GM23338 (cell line): Measurements from ENCODE around the gene OGN. TPM values are rescaled to one million over a fixed set of nuclear protein-coding genes. Genes with fewer than 3 reads are reported as not detected.

Source experiments
- ATAC-seq: fragments of 200-7000 bp; cut with Tn5 transposase; 3 replicates; pipeline ENCODE4 v1.9.1; 2020
- DNase-seq: peaks from one replicate; pipeline ENCODE4 v3.0.0-alpha.2; 2015; ENCODE audit warnings: low spot score
- H2AFZ ChIP-seq: fragments of 200-600 bp; sonication (generic); 2 replicates; pipeline ENCODE4 v1.8.0; 2016; ENCODE audit warnings: antibody characterized with exemption, mild to moderate bottlenecking, moderate library complexity
- H3F3A ChIP-seq: fragments of 200-600 bp; sonication (generic); replicated peaks from 2 replicates; pipeline ENCODE4 v1.8.0; 2017; ENCODE audit warnings: antibody characterized with exemption, mixed run types, low read depth
- H3K27ac ChIP-seq: fragments of 200-600 bp; sonication (generic); 2 replicates; pipeline ENCODE4 v1.6.1; 2016; ENCODE audit warnings: low read depth
- H3K27me3 ChIP-seq: fragments of 200-600 bp; sonication (generic); 2 replicates; pipeline ENCODE4 v1.8.0; 2016; ENCODE audit warnings: mild to moderate bottlenecking, mixed run types, moderate library complexity; ENCODE audit not compliant: insufficient read depth
- H3K36me3 ChIP-seq: fragments of 200-600 bp; sonication (generic); 2 replicates; pipeline ENCODE4 v1.8.0; 2016; ENCODE audit warnings: mild to moderate bottlenecking; ENCODE audit not compliant: insufficient read depth
- H3K4me1 ChIP-seq: fragments of 200-600 bp; sonication (generic); 2 replicates; pipeline ENCODE4 v1.8.0; 2016; ENCODE audit warnings: mild to moderate bottlenecking, moderate library complexity; ENCODE audit not compliant: insufficient read depth
- H3K4me2 ChIP-seq: fragments of 200-600 bp; sonication (generic); 2 replicates; pipeline ENCODE4 v1.7.1; 2017; ENCODE audit warnings: mixed run types
- H3K4me3 ChIP-seq: fragments of 200-600 bp; sonication (generic); 2 replicates; pipeline ENCODE4 v1.6.1; 2016; ENCODE audit warnings: mixed run types
- H3K79me2 ChIP-seq: fragments of 200-600 bp; sonication (generic); replicated peaks from 2 replicates; pipeline ENCODE4 v1.8.0; 2017; ENCODE audit warnings: mild to moderate bottlenecking; ENCODE audit not compliant: insufficient read depth
- H3K9me2 ChIP-seq: fragments of 200-600 bp; sonication (generic); 2 replicates; pipeline ENCODE4 v1.8.0; 2017; ENCODE audit not compliant: insufficient read depth
- H4K20me1 ChIP-seq: fragments of 200-600 bp; sonication (generic); replicated peaks from 2 replicates; pipeline ENCODE4 v1.8.0; 2017; ENCODE audit warnings: mild to moderate bottlenecking; ENCODE audit not compliant: insufficient read depth
- H3K27ac Mint-ChIP-seq: 2 replicates; pipeline ENCODE4 v1.8.0; 2020; ENCODE audit warnings: inconsistent platforms, mild to moderate bottlenecking, moderate library complexity, mixed read lengths
- H3K27me3 Mint-ChIP-seq: 3 replicates; pipeline ENCODE4 v1.8.0; 2022; ENCODE audit warnings: low read depth, mild to moderate bottlenecking, moderate library complexity, mixed read lengths, inconsistent platforms; ENCODE audit not compliant: insufficient read depth, poor library complexity
- H3K36me3 Mint-ChIP-seq: 3 replicates; pipeline ENCODE4 v1.8.0; 2021; ENCODE audit warnings: low read depth, mild to moderate bottlenecking, inconsistent platforms, moderate library complexity, mixed read lengths
- H3K4me1 Mint-ChIP-seq: 3 replicates; pipeline ENCODE4 v1.8.0; 2020; ENCODE audit warnings: mild to moderate bottlenecking, inconsistent platforms, mixed read lengths
- H3K4me3 Mint-ChIP-seq: 3 replicates; pipeline ENCODE4 v1.8.0; 2021; ENCODE audit warnings: moderate library complexity, mild to moderate bottlenecking, inconsistent platforms, mixed read lengths
- H3K9me3 Mint-ChIP-seq: 3 replicates; pipeline ENCODE4 v1.8.0; 2020; ENCODE audit warnings: moderate library complexity, mild to moderate bottlenecking, inconsistent platforms, mixed read lengths
- JUNB ChIP-seq: IDR thresholded peaks from one replicate; pipeline ENCODE4 v1.6.1; 2016; ENCODE audit warnings: antibody characterized with exemption; ENCODE audit not compliant: unreplicated experiment
- POLR2AphosphoS5 ChIP-seq: IDR thresholded peaks from 2 replicates; pipeline ENCODE4 v1.6.1; 2016; ENCODE audit warnings: antibody characterized with exemption, low read depth
- ZNF114 ChIP-seq: fragments of 250-450 bp; sonication (Bioruptor Pico); IDR thresholded peaks from 2 replicates; pipeline ENCODE4 v1.5.0; 2020; ENCODE audit warnings: mild to moderate bottlenecking, moderate library complexity
- polyA plus RNA-seq: library from polyadenylated mRNA; unstranded; fragments of >200 nt; fragmentation: Nextera tagmentation; extraction: Ambion mirVana; gene quantifications from 2 replicates; pipeline ENCODE4 v1.2.1, GENCODE V29; 2016
- total RNA-seq: library from RNA; depleted of rRNA; stranded (reverse); fragments of >200 nt; shearing (Covaris generic); gene quantifications from 2 replicates; pipeline ENCODE4 v1.2.3, GENCODE V29; 2014
- TF ChIP-seq, protein P1 (sequence below): fragments of 250-450 bp; sonication (Bioruptor Pico); IDR thresholded peaks from 2 replicates; pipeline ENCODE4 v1.5.0; 2020; ENCODE audit warnings: mild to moderate bottlenecking, moderate library complexity
- TF ChIP-seq, protein P2 (sequence below), 2 experiments: fragments of 200-600 bp in 1 of 2; sonication (generic) in 1 of 2; conservative IDR thresholded peaks; 2 replicates each; pipeline versions ENCODE4 v1.5.1 to v1.6.1; 2016 to 2017; ENCODE audit warnings: antibody characterized with exemption in 2 of 2, low read depth in 2 of 2, mild to moderate bottlenecking in 2 of 2, moderate library complexity in 1 of 2
- TF ChIP-seq, protein P3 (sequence below): IDR thresholded peaks from 2 replicates; pipeline ENCODE4 v1.6.1; 2016; ENCODE audit warnings: antibody characterized with exemption
- TF ChIP-seq, protein P4 (sequence below): IDR thresholded peaks from one replicate; pipeline ENCODE4 v1.6.1; 2018; ENCODE audit warnings: antibody characterized with exemption; ENCODE audit not compliant: unreplicated experiment

The OGN gene
- total and polyA plus RNA-seq, 2 experiments from 2014 or later, result 2.5 TPM; not detected in 1

DNA sequence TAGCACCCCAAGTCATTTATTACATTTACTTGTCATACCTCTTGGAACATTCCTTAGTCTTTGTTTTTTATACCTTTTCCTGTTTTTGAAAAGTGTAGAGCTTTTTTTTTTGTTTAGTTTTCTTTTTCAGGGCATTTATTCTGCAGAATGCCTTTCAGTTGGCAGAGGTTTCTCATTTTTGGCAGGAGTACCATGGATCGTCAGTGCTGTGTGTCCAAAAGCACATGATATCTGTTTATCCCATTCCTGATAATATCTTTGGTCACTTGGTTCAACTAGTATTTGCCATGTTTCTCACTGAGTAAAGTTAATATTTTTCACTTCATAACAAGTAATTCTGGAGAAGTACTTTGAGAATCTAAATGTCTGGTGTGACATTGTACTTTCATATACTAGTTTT is 10.7 kb downstream of the OGN start (continued):
- TF ChIP-seq, protein P1, sequence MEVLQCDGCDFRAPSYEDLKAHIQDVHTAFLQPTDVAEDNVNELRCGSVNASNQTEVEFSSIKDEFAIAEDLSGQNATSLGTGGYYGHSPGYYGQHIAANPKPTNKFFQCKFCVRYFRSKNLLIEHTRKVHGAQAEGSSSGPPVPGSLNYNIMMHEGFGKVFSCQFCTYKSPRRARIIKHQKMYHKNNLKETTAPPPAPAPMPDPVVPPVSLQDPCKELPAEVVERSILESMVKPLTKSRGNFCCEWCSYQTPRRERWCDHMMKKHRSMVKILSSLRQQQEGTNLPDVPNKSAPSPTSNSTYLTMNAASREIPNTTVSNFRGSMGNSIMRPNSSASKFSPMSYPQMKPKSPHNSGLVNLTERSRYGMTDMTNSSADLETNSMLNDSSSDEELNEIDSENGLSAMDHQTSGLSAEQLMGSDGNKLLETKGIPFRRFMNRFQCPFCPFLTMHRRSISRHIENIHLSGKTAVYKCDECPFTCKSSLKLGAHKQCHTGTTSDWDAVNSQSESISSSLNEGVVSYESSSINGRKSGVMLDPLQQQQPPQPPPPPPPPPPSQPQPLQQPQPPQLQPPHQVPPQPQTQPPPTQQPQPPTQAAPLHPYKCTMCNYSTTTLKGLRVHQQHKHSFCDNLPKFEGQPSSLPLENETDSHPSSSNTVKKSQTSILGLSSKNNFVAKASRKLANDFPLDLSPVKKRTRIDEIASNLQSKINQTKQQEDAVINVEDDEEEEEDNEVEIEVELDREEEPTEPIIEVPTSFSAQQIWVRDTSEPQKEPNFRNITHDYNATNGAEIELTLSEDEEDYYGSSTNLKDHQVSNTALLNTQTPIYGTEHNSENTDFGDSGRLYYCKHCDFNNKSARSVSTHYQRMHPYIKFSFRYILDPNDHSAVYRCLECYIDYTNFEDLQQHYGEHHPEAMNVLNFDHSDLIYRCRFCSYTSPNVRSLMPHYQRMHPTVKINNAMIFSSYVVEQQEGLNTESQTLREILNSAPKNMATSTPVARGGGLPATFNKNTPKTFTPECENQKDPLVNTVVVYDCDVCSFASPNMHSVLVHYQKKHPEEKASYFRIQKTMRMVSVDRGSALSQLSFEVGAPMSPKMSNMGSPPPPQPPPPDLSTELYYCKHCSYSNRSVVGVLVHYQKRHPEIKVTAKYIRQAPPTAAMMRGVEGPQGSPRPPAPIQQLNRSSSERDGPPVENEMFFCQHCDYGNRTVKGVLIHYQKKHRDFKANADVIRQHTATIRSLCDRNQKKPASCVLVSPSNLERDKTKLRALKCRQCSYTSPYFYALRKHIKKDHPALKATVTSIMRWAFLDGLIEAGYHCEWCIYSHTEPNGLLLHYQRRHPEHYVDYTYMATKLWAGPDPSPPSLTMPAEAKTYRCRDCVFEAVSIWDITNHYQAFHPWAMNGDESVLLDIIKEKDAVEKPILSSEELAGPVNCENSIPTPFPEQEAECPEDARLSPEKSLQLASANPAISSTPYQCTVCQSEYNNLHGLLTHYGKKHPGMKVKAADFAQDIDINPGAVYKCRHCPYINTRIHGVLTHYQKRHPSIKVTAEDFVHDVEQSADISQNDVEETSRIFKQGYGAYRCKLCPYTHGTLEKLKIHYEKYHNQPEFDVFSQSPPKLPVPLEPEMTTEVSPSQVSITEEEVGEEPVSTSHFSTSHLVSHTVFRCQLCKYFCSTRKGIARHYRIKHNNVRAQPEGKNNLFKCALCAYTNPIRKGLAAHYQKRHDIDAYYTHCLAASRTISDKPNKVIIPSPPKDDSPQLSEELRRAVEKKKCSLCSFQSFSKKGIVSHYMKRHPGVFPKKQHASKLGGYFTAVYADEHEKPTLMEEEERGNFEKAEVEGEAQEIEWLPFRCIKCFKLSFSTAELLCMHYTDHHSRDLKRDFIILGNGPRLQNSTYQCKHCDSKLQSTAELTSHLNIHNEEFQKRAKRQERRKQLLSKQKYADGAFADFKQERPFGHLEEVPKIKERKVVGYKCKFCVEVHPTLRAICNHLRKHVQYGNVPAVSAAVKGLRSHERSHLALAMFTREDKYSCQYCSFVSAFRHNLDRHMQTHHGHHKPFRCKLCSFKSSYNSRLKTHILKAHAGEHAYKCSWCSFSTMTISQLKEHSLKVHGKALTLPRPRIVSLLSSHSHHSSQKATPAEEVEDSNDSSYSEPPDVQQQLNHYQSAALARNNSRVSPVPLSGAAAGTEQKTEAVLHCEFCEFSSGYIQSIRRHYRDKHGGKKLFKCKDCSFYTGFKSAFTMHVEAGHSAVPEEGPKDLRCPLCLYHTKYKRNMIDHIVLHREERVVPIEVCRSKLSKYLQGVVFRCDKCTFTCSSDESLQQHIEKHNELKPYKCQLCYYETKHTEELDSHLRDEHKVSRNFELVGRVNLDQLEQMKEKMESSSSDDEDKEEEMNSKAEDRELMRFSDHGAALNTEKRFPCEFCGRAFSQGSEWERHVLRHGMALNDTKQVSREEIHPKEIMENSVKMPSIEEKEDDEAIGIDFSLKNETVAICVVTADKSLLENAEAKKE (CRISPR knock-in tag), result no peak
- no peak for TF ChIP-seq JUNB
- TF ChIP-seq, protein P2, sequence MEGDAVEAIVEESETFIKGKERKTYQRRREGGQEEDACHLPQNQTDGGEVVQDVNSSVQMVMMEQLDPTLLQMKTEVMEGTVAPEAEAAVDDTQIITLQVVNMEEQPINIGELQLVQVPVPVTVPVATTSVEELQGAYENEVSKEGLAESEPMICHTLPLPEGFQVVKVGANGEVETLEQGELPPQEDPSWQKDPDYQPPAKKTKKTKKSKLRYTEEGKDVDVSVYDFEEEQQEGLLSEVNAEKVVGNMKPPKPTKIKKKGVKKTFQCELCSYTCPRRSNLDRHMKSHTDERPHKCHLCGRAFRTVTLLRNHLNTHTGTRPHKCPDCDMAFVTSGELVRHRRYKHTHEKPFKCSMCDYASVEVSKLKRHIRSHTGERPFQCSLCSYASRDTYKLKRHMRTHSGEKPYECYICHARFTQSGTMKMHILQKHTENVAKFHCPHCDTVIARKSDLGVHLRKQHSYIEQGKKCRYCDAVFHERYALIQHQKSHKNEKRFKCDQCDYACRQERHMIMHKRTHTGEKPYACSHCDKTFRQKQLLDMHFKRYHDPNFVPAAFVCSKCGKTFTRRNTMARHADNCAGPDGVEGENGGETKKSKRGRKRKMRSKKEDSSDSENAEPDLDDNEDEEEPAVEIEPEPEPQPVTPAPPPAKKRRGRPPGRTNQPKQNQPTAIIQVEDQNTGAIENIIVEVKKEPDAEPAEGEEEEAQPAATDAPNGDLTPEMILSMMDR (conservative IDR thresholded peaks at IDR 0.05; ENCODE audit: low read depth in 2 of 2), result no peak

GRCh38 chr9:92392690-92393089 is 11.7 kb downstream of the OGN start:
- no peaks in the 10 kb centered on the region for H3F3A ChIP-seq
- no peaks in the 10 kb centered on the region for H4K20me1 ChIP-seq
- H3K36me3 ChIP-seq, result no peaks in the 10 kb centered on the region
- H2AFZ ChIP-seq, result no peak overlapping the region
- H3K36me3 Mint-ChIP-seq, result no peaks in the 10 kb centered on the region; the same call in 2 of the 3 replicates
- H3K4me1 ChIP-seq, result no peaks in the 10 kb centered on the region
- DNase-seq (no peak), ATAC-seq (no peak)
- H3K9me2 ChIP-seq, result no peaks in the 10 kb centered on the region
- H3K27me3 ChIP-seq, result no peaks in the 10 kb centered on the region
- H3K4me3 Mint-ChIP-seq, result no peak overlapping the region
- no peak overlapping the region for H3K4me2 ChIP-seq
- H3K27ac Mint-ChIP-seq, result no peak overlapping the region
- H3K27me3 Mint-ChIP-seq, result no peaks in the 10 kb centered on the region
- H3K9me3 Mint-ChIP-seq, result no peaks in the 10 kb centered on the region
- no peaks in the 10 kb centered on the region for H3K79me2 ChIP-seq
- H3K4me3 ChIP-seq, result no peak overlapping the region
- no peaks in the 10 kb centered on the region for H3K4me1 Mint-ChIP-seq
- no peak overlapping the region for H3K27ac ChIP-seq
- TF ChIP-seq, protein P3, sequence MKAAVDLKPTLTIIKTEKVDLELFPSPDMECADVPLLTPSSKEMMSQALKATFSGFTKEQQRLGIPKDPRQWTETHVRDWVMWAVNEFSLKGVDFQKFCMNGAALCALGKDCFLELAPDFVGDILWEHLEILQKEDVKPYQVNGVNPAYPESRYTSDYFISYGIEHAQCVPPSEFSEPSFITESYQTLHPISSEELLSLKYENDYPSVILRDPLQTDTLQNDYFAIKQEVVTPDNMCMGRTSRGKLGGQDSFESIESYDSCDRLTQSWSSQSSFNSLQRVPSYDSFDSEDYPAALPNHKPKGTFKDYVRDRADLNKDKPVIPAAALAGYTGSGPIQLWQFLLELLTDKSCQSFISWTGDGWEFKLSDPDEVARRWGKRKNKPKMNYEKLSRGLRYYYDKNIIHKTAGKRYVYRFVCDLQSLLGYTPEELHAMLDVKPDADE, result no peak
- TF ChIP-seq, protein P4, sequence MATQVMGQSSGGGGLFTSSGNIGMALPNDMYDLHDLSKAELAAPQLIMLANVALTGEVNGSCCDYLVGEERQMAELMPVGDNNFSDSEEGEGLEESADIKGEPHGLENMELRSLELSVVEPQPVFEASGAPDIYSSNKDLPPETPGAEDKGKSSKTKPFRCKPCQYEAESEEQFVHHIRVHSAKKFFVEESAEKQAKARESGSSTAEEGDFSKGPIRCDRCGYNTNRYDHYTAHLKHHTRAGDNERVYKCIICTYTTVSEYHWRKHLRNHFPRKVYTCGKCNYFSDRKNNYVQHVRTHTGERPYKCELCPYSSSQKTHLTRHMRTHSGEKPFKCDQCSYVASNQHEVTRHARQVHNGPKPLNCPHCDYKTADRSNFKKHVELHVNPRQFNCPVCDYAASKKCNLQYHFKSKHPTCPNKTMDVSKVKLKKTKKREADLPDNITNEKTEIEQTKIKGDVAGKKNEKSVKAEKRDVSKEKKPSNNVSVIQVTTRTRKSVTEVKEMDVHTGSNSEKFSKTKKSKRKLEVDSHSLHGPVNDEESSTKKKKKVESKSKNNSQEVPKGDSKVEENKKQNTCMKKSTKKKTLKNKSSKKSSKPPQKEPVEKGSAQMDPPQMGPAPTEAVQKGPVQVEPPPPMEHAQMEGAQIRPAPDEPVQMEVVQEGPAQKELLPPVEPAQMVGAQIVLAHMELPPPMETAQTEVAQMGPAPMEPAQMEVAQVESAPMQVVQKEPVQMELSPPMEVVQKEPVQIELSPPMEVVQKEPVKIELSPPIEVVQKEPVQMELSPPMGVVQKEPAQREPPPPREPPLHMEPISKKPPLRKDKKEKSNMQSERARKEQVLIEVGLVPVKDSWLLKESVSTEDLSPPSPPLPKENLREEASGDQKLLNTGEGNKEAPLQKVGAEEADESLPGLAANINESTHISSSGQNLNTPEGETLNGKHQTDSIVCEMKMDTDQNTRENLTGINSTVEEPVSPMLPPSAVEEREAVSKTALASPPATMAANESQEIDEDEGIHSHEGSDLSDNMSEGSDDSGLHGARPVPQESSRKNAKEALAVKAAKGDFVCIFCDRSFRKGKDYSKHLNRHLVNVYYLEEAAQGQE, result no peak
- no peak for TF ChIP-seq ZNF114 (CRISPR knock-in tag)
- TF ChIP-seq POLR2AphosphoS5, result no peak
